ENCODE data around the gene RNF220.
"Not testable (repeated sequence)": the region's sequence is repeated elsewhere in the genome, so short reads cannot be mapped to it uniquely, and the experiment has no call there.

The RNF220 gene

DNA sequence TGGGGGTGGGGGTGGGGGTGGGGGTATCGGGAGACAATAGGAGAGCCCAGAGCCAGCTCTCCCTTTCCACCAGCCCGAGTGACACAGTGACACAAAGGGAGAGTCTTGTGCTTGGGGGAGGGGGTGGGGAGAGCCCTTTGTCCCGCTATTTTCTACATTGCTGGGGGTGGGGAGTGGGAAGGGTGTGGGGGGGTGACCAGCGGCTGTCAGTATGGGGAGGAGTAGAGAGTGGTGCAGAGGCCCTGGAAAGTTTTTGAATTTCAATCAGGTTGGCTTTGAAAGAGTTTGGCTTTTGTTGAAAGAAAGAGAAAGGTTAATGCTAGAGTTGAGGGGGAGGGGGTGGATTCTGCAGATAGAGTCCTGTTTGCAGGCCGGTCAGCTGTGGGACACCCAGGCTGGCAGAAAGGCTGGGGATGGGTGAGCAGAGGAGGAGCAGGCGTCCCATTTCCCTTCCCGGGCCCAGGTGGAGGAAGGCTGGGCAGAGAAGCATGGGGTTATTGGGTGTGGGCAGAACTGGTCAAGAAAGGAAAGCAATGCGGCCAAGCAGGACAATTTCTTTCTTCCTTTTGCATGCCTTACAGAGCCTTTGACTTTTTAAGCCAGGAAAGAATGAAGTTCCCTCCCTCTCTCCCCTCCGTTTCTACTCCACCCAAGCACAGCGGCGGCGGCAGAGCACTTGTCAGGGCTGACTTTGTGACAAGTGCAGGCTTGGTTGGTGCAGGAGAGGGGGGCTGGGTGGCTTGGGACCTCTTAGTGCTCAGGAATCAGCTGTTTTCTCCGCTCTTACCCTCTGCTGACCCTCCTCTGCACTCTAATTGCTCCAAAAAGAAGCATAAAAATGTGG, 96.2 kb downstream of the RNF220 start:
- no peak for DNase-seq (ENCODE audit: low spot score)
- in situ Hi-C loops (cut with MboI; ENCODE audit: low pct_unique_long_range_greater_than_20kb, low sequenced_read_pairs, unreplicated experiment), result no loop called here
- TF ChIP-seq, protein P1, sequence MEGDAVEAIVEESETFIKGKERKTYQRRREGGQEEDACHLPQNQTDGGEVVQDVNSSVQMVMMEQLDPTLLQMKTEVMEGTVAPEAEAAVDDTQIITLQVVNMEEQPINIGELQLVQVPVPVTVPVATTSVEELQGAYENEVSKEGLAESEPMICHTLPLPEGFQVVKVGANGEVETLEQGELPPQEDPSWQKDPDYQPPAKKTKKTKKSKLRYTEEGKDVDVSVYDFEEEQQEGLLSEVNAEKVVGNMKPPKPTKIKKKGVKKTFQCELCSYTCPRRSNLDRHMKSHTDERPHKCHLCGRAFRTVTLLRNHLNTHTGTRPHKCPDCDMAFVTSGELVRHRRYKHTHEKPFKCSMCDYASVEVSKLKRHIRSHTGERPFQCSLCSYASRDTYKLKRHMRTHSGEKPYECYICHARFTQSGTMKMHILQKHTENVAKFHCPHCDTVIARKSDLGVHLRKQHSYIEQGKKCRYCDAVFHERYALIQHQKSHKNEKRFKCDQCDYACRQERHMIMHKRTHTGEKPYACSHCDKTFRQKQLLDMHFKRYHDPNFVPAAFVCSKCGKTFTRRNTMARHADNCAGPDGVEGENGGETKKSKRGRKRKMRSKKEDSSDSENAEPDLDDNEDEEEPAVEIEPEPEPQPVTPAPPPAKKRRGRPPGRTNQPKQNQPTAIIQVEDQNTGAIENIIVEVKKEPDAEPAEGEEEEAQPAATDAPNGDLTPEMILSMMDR (IDR thresholded peaks at IDR 0.05; ENCODE audit: extremely low read depth, insufficient read depth, missing control alignments), result no peak

DNA sequence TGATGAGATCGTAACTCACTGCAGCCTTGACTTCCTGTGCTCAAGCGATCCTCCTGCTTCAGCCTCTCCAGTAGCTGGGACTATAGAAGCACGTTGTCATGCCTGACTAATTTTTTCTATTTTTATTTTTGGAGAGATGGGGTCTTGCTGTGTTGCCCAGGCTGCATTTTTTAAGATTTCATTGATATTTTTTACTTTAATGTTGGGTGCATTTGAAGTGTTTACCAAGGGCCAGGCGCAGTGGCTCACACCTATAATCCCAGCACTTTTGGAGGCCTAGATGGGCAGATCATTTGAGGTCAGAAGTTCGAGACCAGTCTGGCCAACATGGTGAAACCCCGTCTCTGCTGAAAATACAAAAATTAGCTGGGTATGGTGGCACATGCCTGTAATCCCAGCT, 97.8 kb downstream of the RNF220 start:
- in situ Hi-C loops (cut with MboI; ENCODE audit: low pct_unique_long_range_greater_than_20kb, low sequenced_read_pairs, unreplicated experiment); DNase-seq (ENCODE audit: low spot score): not testable (repeated sequence)

DNA sequence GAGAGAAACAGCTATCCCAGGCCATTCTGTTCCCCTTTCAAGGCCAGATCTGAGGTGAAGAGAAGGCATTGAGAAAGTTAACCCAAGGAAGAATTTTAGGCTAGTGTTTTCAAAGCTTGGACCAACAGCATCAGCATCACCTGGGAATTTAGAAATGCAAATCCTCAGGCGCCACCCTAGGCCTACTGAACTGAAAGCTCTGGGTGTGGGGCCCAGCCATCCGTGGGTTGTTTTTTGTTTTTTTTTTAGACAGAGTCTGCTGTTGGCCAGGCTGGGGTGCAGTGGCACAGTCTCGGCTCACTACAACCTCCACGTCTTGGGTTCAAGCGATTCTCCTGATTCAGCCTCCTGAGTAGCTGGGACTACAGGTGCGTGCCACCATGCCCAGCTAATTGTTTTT, 98.6 kb downstream of the RNF220 start:
- TF ChIP-seq, protein P1 (IDR thresholded peaks at IDR 0.05; ENCODE audit: extremely low read depth, insufficient read depth, missing control alignments), result no peak
- in situ Hi-C loops (cut with MboI; ENCODE audit: low pct_unique_long_range_greater_than_20kb, low sequenced_read_pairs, unreplicated experiment), result no loop called here
- DNase-seq (ENCODE audit: low spot score), result no peak

DNA sequence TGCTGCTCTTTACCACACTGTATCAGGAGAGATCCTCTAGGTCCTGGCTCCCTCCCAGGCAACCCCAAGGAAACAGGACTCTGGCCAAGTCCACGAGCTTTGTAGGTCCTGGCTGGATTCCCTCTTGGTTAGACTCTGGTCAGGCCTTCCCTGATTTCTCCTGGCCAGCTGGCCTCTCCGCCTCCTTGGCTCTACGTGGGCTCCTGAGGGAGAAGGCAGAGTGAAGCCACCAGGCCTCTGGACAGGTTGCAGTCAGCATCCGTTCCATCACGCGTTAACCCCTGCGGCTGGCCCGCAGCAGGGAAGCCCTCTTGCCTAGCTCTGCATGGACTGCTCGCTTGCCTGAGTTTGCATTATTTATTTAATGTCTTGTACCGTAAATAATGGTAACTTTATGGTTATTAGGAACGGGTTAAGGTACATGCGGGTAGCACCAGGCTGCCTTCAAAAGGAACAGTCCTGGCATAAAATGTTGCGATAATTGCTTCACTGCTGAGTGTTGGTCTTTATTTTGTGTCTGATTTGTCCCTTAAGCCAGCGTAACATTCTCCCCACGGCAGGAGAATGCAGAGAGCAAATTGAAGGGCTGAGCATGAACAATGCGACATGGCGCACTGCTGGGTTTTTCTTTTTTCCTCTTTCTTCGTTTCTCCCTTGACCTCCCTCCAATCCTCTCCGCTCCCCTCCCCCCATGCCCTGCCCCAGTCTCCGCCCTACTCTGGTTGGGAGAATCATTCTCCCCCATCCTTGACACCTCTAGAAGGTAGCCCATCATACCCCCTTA, 100.3 kb downstream of the RNF220 start:
- in situ Hi-C loops (cut with MboI; ENCODE audit: low pct_unique_long_range_greater_than_20kb, low sequenced_read_pairs, unreplicated experiment), result no loop called here
- DNase-seq (ENCODE audit: low spot score), result no peak
- TF ChIP-seq, protein P1 (IDR thresholded peaks at IDR 0.05; ENCODE audit: extremely low read depth, insufficient read depth, missing control alignments), result no peak

DNA sequence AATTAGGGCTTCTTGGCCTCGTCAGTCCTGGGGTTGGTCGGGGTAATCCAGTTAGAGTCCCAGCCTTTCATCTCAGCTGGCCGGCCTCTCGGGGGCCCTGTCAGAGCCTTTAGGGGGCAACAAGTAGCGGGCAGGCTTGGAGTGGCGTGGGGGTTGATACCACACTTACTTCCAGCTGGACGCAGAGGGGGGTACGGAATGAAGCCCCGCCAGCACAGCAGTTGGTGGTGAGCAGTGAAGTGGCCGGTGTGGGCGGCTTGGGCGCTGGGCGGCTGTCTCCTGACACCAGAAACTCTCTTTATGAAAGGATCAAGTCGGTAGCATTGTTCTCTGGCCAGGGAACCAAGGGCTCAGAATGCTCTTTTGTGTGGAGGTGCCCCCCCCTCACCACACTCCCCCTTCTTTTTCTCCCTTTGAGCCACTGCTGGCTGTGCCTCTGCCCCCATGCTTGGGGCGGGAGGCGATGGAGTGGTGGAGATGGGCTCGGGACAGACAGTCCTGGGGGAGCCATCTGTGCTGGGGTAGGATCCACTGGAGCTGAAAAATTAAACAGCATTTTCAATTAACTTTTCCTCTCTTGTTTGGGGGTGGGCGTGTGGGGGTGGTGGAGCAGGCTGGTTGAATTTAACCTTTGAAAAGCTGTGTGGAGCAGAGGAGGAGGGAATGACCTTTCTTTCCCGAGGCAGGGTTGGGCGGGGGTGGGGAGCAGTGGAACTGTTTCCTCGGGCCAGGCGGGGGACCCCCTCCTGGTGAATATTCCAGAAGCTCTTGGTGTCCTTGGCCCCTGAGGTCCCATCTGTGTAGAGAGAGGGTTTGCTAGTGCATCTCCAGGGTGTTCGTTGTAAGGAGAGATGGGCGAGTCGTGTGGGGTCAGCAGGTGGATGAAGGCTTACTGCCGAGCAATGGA, 102.7 kb downstream of the RNF220 start:
- TF ChIP-seq, protein P1 (IDR thresholded peaks at IDR 0.05; ENCODE audit: extremely low read depth, insufficient read depth, missing control alignments), result no peak
- in situ Hi-C loops (cut with MboI; ENCODE audit: low pct_unique_long_range_greater_than_20kb, low sequenced_read_pairs, unreplicated experiment), result no loop called here
- DNase-seq (ENCODE audit: low spot score), result no peak

DNA sequence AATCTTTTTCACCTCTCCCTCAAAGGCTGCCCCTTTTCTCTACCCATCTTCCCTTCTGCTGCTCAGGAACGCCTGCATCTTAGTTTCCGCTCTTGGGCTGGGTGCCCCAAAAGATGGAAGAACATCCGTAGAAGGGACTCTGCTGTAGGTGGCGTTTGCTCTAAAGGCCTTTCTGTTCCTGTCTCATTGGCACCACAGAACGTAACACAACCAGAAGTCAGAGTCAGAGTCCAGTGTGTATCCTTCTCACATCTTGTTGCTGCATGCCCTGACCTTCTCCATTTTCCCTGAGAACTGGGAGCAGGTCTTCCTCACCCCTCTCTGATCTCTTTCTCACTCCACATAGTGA, 103.3 kb downstream of the RNF220 start:
- DNase-seq (ENCODE audit: low spot score), result no peak
- in situ Hi-C loops (cut with MboI; ENCODE audit: low pct_unique_long_range_greater_than_20kb, low sequenced_read_pairs, unreplicated experiment), result no loop called here
- TF ChIP-seq, protein P1 (IDR thresholded peaks at IDR 0.05; ENCODE audit: extremely low read depth, insufficient read depth, missing control alignments), result no peak

Measured in GM13977 (cell line).